SK-N-SH treated with all-trans-retinoic acid at 6 μM for 48 hours (cell line): Measurements from ENCODE around the gene SLC35B2.
"Not testable (repeated sequence)": the region's sequence is repeated elsewhere in the genome, so short reads cannot be mapped to it uniquely, and the experiment has no call there.

Source experiments
- ATAC-seq: fragments of 200-7000 bp; cut with Tn5 transposase; 3 replicates; pipeline ENCODE4 v1.9.1; 2020; ENCODE audit warnings: mild to moderate bottlenecking, moderate library complexity
- ARNTL ChIP-seq: fragments of 450-650 bp; formaldehyde crosslinking; IDR thresholded peaks from 2 replicates; pipeline ENCODE4 v1.5.0; 2020; ENCODE audit warnings: low read depth, mild to moderate bottlenecking, moderate library complexity, borderline replicate concordance
- BACH2 ChIP-seq: fragments of 250-450 bp; sonication (Bioruptor Pico); IDR thresholded peaks from 2 replicates; pipeline ENCODE4 v1.9.0; 2021; ENCODE audit warnings: mild to moderate bottlenecking, borderline replicate concordance
- ESRRG ChIP-seq: fragments of 250-450 bp; sonication (Bioruptor Pico); IDR thresholded peaks from 2 replicates; pipeline ENCODE4 v1.6.1; 2021; ENCODE audit warnings: mild to moderate bottlenecking
- GLIS3 ChIP-seq: fragments of 250-450 bp; sonication (Bioruptor Pico); IDR thresholded peaks from 2 replicates; pipeline ENCODE4 v1.5.0; 2020; ENCODE audit warnings: mild to moderate bottlenecking, moderate library complexity
- ISL1 ChIP-seq: fragments of 250-450 bp; sonication (Bioruptor Pico); IDR thresholded peaks from 2 replicates; pipeline ENCODE4 v2.1.2; 2022; ENCODE audit warnings: mild to moderate bottlenecking, moderate library complexity
- OSR1 ChIP-seq: fragments of 250-450 bp; sonication (Bioruptor Pico); IDR thresholded peaks from 2 replicates; pipeline ENCODE4 v1.8.0; 2022; ENCODE audit warnings: moderate library complexity, mild to moderate bottlenecking, inconsistent platforms
- RARB ChIP-seq: fragments of 250-450 bp; sonication (Bioruptor Pico); IDR thresholded peaks from 2 replicates; pipeline ENCODE4 v1.8.0; 2021; ENCODE audit warnings: mild to moderate bottlenecking, moderate library complexity
- TOX ChIP-seq: fragments of 250-450 bp; sonication (Bioruptor Pico); IDR thresholded peaks from 2 replicates; pipeline ENCODE4 v1.8.0; 2021; ENCODE audit warnings: mild to moderate bottlenecking, moderate library complexity, borderline replicate concordance
- ZFP3 ChIP-seq: fragments of 250-450 bp; sonication (Bioruptor Pico); IDR thresholded peaks from 2 replicates; pipeline ENCODE4 v1.5.0; 2020; ENCODE audit warnings: mild to moderate bottlenecking, moderate library complexity
- ZFP30 ChIP-seq: fragments of 450-650 bp; formaldehyde crosslinking; IDR thresholded peaks from 2 replicates; pipeline ENCODE4 v1.5.0; 2022; ENCODE audit warnings: mild to moderate bottlenecking, moderate library complexity
- ZNF70 ChIP-seq: fragments of 450-650 bp; formaldehyde crosslinking; IDR thresholded peaks from 2 replicates; pipeline ENCODE4 v1.5.0; 2020; ENCODE audit warnings: mild to moderate bottlenecking, moderate library complexity
- ZNF8 ChIP-seq: fragments of 450-650 bp; formaldehyde crosslinking; IDR thresholded peaks from 2 replicates; pipeline ENCODE4 v1.5.0; 2020; ENCODE audit warnings: mild to moderate bottlenecking, moderate library complexity
- TF ChIP-seq, protein P1 (sequence below): fragments of 250-450 bp; sonication (Bioruptor Pico); IDR thresholded peaks from 2 replicates; pipeline ENCODE4 v1.5.0; 2020; ENCODE audit warnings: mild to moderate bottlenecking, moderate library complexity
- TF ChIP-seq, protein P2 (sequence below): fragments of 250-450 bp; sonication (Bioruptor Pico); IDR thresholded peaks from 2 replicates; pipeline ENCODE4 v1.8.0; 2020; ENCODE audit warnings: mild to moderate bottlenecking, moderate library complexity, borderline replicate concordance
- TF ChIP-seq, protein P3 (sequence below): fragments of 250-450 bp; sonication (Bioruptor Pico); IDR thresholded peaks from 2 replicates; pipeline ENCODE4 v1.8.0; 2021; ENCODE audit warnings: low read depth, mild to moderate bottlenecking, moderate library complexity, borderline replicate concordance
- TF ChIP-seq, protein P4 (sequence below): fragments of 250-450 bp; sonication (Bioruptor Pico); IDR thresholded peaks from 2 replicates; pipeline ENCODE4 v1.5.1; 2021; ENCODE audit warnings: mild to moderate bottlenecking, moderate library complexity

SLC35B2 gene

DNA sequence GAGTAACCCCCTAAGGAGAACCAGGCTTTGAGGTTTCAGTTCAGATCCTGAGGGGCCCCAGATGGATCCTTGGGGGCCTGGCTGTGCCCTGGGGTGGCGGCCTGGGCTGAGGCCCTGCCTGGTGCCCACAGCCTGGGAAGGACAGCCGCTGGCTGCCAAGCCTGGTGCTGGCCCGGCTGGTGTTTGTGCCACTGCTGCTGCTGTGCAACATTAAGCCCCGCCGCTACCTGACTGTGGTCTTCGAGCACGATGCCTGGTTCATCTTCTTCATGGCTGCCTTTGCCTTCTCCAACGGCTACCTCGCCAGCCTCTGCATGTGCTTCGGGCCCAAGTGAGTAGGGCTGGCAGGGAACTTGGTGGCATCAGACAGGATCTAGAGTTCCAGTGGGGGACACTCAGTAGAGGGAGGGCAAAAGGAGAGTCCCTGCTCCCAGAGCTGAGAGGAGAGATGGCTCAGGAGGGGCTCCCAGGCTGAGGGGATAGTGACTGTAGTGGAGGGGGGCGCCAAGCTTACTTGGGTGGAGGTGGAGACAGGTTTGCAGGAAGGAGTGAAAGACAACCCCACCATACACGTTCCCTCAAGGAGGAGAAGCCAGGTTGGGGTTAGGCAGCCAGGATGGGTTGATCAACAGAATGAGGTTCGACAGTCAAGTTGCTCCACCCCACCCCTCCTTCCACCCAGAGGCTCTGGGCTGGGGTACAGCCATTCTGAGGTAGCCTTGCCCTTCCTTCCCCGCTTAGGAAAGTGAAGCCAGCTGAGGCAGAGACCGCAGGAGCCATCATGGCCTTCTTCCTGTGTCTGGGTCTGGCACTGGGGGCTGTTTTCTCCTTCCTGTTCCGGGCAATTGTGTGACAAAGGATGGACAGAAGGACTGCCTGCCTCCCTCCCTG lies 24.4 kb downstream of the SLC35B2 start:
- TF ChIP-seq ZFP30 (CRISPR knock-in tag) (no peak), ESRRG (no peak), RARB (CRISPR knock-in tag) (no peak), ZNF70 (CRISPR knock-in tag) (no peak), ISL1 (no peak), GLIS3 (CRISPR knock-in tag) (no peak)
- TF ChIP-seq, protein P1, sequence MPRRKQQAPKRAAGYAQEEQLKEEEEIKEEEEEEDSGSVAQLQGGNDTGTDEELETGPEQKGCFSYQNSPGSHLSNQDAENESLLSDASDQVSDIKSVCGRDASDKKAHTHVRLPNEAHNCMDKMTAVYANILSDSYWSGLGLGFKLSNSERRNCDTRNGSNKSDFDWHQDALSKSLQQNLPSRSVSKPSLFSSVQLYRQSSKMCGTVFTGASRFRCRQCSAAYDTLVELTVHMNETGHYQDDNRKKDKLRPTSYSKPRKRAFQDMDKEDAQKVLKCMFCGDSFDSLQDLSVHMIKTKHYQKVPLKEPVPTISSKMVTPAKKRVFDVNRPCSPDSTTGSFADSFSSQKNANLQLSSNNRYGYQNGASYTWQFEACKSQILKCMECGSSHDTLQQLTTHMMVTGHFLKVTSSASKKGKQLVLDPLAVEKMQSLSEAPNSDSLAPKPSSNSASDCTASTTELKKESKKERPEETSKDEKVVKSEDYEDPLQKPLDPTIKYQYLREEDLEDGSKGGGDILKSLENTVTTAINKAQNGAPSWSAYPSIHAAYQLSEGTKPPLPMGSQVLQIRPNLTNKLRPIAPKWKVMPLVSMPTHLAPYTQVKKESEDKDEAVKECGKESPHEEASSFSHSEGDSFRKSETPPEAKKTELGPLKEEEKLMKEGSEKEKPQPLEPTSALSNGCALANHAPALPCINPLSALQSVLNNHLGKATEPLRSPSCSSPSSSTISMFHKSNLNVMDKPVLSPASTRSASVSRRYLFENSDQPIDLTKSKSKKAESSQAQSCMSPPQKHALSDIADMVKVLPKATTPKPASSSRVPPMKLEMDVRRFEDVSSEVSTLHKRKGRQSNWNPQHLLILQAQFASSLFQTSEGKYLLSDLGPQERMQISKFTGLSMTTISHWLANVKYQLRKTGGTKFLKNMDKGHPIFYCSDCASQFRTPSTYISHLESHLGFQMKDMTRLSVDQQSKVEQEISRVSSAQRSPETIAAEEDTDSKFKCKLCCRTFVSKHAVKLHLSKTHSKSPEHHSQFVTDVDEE (CRISPR knock-in tag), result no peak
- TF ChIP-seq, all 23 proteins: peak for 0
- no peak for ATAC-seq

DNA sequence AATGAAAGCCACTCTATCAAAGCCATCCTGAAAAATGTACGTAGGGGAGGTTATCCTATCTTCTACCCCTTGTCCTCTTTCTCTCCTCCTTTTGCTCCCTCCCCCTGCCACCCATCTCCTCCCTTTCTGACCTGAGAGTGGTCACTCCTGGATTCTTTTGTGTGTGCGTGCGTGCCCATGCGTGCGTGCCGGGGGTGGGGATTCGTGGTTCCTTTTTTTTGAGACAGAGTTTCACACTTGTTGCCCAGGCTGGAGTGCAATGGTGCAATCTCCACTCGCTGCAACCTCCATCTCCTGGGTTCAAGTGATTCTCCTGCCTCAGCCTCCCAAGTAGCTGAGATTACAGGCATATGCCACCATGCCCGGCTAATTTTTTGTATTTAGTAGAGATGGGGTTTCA lies 25.9 kb downstream of the SLC35B2 start:
- ATAC-seq, result not testable (repeated sequence)

DNA sequence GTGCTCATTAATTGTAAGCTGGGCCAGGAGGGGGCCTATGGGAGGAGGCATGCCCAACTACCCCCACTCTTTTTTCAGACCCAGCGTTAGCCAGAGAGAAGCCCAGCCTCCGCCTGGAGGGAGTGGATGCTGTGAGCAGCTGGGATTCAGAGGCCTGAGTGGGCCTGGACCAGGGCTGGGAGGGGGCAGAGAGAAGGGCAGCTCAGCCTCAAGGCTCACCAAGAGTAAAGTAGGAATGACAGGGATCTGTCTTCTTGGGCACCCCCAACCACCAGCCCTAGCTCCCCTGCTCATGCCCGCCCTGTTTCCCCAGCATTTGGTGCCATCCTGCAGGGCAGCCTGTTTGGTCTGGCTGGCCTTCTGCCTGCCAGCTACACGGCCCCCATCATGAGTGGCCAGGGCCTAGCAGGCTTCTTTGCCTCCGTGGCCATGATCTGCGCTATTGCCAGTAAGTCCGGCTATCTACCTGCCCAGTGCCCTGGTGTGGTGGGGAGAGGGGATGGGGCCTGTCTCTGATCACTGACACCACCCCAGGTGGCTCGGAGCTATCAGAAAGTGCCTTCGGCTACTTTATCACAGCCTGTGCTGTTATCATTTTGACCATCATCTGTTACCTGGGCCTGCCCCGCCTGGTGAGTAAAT lies 27.2 kb downstream of the SLC35B2 start:
- TF ChIP-seq OSR1, result no peak
- no peak for TF ChIP-seq RARB (CRISPR knock-in tag)
- TF ChIP-seq, protein P2, sequence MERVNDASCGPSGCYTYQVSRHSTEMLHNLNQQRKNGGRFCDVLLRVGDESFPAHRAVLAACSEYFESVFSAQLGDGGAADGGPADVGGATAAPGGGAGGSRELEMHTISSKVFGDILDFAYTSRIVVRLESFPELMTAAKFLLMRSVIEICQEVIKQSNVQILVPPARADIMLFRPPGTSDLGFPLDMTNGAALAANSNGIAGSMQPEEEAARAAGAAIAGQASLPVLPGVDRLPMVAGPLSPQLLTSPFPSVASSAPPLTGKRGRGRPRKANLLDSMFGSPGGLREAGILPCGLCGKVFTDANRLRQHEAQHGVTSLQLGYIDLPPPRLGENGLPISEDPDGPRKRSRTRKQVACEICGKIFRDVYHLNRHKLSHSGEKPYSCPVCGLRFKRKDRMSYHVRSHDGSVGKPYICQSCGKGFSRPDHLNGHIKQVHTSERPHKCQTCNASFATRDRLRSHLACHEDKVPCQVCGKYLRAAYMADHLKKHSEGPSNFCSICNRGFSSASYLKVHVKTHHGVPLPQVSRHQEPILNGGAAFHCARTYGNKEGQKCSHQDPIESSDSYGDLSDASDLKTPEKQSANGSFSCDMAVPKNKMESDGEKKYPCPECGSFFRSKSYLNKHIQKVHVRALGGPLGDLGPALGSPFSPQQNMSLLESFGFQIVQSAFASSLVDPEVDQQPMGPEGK (CRISPR knock-in tag), result no peak
- TF ChIP-seq ZNF70 (CRISPR knock-in tag), result no peak
- TF ChIP-seq, protein P3, sequence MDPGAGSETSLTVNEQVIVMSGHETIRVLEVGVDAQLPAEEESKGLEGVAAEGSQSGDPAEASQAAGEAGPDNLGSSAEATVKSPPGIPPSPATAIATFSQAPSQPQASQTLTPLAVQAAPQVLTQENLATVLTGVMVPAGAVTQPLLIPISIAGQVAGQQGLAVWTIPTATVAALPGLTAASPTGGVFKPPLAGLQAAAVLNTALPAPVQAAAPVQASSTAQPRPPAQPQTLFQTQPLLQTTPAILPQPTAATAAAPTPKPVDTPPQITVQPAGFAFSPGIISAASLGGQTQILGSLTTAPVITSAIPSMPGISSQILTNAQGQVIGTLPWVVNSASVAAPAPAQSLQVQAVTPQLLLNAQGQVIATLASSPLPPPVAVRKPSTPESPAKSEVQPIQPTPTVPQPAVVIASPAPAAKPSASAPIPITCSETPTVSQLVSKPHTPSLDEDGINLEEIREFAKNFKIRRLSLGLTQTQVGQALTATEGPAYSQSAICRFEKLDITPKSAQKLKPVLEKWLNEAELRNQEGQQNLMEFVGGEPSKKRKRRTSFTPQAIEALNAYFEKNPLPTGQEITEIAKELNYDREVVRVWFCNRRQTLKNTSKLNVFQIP (CRISPR knock-in tag), result no peak
- TF ChIP-seq, protein P1 (CRISPR knock-in tag), result no peak
- no peak for TF ChIP-seq ZFP3 (CRISPR knock-in tag)
- TF ChIP-seq ARNTL (CRISPR knock-in tag), result no peak
- no peak for TF ChIP-seq BACH2 (CRISPR knock-in tag)
- no peak for ATAC-seq

GRCh38 chr6:44229376-44230033 lies 27.8 kb downstream of the SLC35B2 start:
- ATAC-seq, result no peak
- TF ChIP-seq ZNF70 (CRISPR knock-in tag) (no peak), ZNF8 (CRISPR knock-in tag) (no peak), TOX (no peak), BACH2 (CRISPR knock-in tag) (no peak), ARNTL (CRISPR knock-in tag) (no peak), OSR1 (no peak), ZFP30 (CRISPR knock-in tag) (no peak)
- TF ChIP-seq, protein P3 (CRISPR knock-in tag), result no peak
- TF ChIP-seq, protein P1 (CRISPR knock-in tag), result no peak
- TF ChIP-seq, protein P4, sequence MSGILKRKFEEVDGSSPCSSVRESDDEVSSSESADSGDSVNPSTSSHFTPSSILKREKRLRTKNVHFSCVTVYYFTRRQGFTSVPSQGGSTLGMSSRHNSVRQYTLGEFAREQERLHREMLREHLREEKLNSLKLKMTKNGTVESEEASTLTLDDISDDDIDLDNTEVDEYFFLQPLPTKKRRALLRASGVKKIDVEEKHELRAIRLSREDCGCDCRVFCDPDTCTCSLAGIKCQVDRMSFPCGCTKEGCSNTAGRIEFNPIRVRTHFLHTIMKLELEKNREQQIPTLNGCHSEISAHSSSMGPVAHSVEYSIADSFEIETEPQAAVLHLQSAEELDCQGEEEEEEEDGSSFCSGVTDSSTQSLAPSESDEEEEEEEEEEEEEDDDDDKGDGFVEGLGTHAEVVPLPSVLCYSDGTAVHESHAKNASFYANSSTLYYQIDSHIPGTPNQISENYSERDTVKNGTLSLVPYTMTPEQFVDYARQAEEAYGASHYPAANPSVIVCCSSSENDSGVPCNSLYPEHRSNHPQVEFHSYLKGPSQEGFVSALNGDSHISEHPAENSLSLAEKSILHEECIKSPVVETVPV, result no peak
